GM18873 (cell line): ENCODE results near the gene KSR2.
"Not testable (repeated sequence)": the region's sequence is repeated elsewhere in the genome, so short reads cannot be mapped to it uniquely, and the experiment has no call there.

Experiments used
- ATAC-seq: cut with Tn5 transposase; IDR thresholded peaks from one replicate; pipeline ENCODE4 v1.9.1; 2021; ENCODE audit warnings: mild to moderate bottlenecking, moderate library complexity, moderate number of reproducible peaks; ENCODE audit not compliant: unreplicated experiment, low FRiP score

Gene KSR2

GRCh38 chr12:117861691-117862090 is 107.1 kb downstream of the KSR2 start:
- ATAC-seq = no peak

DNA sequence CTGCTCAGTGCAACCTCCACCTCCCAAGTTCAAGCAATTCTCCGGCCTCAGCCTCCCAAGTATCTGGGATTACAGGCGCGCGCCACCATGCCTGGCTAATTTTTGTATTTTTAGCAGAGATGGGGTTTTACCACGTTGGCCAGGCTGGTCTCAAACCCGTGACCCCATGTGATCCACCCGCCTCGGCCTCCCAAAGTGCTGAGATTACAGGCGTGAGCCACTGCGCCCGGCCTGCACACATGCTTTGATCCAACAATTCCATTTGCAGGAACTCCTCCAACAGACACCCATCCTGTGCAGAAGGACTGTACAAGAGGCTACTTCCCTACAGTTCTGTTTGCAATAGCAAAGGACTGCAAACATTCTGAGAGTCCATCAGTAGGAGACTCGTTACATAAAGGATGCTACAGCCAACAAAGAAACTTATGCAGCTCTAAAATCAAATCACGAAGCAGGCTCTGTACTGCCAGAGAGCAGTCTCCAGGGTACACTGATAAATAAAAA is 108.0 kb downstream of the KSR2 start:
- ATAC-seq = not testable (repeated sequence)

GRCh38 chr12:117860111-117860510 is 108.7 kb downstream of the KSR2 start:
- ATAC-seq = no peak

DNA sequence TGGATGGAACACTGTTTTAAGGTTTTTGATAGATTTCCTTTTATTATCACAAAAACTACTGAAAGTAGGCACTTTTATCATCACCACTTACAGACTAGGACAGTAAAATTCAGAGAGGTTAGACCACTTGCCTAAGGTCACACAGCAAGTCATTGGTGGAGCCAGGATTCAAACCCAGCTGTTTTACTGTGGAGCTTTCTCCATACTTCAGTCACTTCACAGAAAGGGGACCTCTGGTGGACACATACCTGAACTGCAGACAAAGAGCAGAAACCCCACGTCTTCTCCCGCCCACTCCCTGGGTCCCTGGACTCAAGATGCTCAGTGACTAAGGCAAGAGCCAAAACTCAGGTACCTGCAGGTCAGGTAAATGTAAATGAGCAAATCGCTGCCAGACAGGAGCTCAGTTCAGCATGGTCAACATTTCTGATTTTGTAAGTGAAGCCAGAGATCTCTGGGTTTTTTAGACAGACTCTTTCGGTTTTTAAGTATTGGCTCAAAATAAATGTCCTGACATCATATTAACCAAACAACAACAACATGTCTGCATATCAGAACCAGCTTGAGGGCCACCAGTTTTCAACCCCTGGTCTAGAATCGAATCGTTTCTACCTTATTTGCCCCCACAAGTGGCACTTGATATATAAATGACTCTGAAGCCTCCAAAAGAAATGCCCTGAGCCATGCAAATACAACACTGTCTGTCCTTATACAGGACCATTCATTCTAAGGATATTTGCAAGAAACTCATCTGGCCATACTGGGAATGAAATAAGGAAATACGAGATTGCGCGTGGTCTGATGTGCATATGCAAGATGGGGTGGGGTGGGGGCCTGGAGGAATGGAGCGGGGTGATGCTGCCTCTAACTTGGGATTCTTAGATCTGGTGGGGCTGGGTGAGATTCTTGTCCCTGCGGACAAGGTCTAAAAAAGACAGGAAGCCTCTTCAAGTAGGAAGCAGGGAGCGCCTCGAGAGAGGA is 110.9 kb downstream of the KSR2 start:
- no peak for ATAC-seq

GRCh38 chr12:117857139-117857538 is 111.7 kb downstream of the KSR2 start:
- ATAC-seq = not testable (repeated sequence)

DNA sequence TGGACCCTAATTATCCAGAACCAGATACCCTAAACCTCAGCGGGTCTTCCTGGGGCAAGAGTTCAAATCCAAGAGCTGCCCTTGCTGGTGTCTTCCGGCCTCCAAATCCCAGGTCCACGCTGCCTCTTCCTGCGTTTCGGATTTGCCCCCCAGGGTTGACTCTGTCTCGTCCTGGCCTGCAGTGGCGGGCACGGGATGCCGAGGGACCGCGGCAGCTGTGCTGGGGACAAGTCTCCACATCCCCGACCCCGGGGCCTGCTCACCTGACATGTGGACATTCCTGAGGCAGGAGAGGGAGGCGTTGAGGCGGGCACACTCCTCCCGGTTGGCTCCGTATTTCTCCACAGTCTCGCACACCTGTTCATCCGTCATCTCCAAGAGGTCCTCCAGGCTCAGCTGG is 113.6 kb downstream of the KSR2 start:
- ATAC-seq = no peak

GRCh38 chr12:117854339-117855012 is 114.3 kb downstream of the KSR2 start:
- no peak for ATAC-seq

DNA sequence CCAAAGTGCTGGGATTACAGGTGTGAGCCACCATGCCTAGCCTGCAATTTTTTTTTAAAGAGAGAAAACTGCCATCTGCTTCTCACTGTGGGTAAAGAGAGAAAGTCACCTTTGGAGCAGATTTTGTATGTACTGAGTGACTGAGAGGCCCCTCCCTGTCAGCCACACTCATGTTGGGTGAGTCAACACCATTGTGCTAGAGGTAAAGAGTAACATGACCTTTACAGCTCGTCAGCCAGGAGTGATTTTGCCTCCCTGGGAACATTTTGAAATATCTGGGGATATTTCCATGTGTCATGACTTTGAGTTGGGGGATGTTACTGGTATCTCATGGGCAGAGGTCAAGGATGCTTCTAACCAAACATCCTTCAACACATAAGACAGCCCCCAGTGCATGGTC is 115.2 kb downstream of the KSR2 start:
- no peak for ATAC-seq

DNA sequence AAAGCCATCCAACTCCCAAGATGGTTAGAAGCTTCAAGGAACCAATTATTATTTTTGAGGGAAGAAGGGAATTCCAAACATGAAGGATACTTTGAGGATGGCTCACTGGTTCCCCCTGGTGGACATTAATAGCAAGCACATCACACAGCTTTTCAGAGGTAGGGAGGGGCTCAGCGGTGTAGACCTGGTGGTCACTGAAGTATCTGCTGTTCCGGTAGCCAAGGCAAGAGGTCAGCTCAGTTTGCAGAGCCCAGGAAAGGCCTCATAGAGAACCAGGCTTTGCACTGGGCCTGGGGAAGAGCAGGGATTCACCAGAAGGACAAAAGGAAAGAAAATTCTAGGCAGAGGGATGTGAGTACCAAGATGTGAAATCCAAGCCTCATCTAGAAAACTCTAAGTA is 118.7 kb downstream of the KSR2 start:
- ATAC-seq = no peak

DNA sequence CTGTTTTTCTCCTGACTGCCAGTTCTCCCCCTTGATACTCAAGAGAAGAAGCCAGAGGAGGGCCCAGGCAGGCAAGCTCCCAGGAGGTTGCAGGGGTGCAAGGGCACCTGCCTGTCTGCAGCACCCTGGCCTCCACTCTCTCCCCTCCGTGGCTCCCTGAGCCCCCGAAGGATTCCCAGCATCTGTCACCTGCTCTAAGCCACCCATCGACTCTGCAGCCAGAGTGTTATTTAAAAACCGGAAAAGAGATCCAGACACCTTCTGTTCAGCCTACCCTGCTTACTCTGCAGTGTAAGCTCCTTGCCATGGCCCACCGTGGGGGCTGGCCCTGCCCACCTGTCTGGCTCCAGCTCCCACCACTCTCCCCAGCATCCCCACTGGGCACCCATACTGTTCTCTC is 121.4 kb downstream of the KSR2 start:
- ATAC-seq = no peak

- no peak for ATAC-seq
Measured at GRCh38 chr12:117845271-117845904, 123.4 kb downstream of the KSR2 start.

DNA sequence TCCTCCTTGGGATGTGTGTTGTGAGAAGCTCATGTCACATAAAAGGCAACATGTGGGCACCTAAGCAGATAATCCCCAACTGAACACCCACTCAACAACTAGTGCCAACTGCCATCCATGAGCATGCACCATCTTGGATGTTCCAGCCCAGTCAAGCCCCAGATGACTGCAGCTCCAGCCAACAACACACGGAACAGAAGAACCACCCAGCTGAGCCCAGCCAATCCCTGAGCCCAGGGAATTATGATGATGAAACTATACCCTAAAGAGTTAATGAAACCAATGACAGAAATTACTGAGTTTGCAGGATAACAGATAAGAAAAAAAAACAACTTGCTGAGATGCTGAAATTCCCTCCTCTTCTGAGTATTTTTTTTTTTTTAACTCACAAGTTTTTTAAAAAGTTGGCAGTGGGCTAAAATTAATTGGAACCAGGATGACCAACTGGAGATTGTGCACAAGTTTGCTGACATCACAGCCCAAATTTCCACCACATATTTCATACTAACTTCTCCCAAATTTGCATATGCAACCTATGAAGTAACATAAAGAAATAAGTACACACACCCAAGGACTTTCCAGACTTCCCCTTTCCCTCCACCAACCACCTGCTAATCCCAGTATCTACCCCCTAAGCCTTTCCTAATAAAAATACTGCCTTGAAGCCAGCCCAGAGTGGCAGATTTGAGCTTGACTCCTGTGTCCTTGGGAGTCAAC is 124.5 kb downstream of the KSR2 start:
- no peak for ATAC-seq

DNA sequence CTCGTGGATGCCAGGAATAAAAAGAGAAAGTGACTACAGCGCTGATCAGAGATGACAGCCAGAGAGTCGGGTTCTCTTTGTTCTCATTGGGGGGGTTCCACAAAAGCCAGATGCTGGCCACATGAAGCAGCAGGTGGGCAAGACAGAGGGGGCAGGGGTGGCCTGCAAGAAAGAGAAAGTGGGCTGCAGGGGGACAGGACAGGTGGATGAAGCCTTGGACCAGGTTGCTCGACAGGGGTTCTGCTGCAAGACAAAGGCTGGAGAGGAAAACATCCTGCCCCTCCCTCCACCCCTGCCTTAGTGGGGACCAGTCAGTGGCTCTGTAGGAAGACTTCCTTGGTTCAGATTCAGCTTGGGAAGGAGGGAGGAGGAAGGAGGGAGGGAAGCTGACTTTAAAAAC is 126.2 kb downstream of the KSR2 start:
- no peak for ATAC-seq

DNA sequence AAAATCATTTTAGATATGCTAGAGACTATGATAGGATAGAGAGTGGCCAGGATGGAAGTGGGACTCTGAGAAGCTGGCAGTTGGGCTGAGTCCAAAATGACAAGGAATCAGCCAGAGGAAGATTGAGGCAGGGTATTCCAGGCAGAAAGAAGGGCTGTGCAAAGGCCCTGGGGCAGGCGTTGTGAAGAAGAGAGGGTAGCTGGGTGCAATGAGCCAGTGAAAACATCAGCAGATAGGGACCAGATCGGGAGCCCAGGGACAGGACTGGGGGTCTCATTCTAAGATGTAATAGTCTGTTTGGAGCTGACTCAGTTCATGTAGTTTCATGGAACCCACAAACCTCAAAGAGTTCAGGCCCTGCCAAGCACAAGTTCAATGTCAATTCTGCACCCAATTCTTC is 126.6 kb downstream of the KSR2 start:
- no peak for ATAC-seq

- ATAC-seq = no peak
Measured at GRCh38 chr12:117837737-117838050, 131.1 kb downstream of the KSR2 start.

GRCh38 chr12:117836999-117837736 is 131.6 kb downstream of the KSR2 start:
- ATAC-seq = no peak

- ATAC-seq = no peak
Measured at GRCh38 chr12:117836476-117836875, 132.3 kb downstream of the KSR2 start.

DNA sequence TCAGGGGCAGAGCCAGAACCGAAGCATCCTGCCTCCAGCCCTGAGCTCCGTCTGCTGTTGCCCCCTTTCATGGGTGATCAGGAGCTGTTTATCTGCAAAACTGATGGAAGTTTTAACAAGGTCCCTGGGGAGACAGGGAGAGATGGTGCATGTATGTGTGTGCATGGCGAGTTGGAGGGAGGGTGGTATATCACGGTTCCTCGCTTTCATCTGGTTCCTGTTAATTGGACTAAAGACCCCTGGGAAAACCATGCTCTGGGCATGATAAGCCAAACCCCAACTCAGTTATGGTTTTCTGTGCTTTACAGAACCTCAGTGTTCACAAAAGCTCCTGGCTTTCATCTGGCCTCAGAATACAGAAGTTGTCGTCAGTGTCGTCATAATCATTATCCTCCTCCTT is 133.6 kb downstream of the KSR2 start:
- ATAC-seq = no peak

- no peak for ATAC-seq
Measured at GRCh38 chr12:117832459-117833457, 136.0 kb downstream of the KSR2 start.
